HCT116 (cell line): ENCODE measurements around the gene TEAD1.

ENCODE experiments used
- POLR2A ChIP-seq: IDR thresholded peaks from 2 replicates; pipeline ENCODE4 v1.7.0; 2011; ENCODE audit warnings: borderline replicate concordance; ENCODE audit not compliant: insufficient read depth, insufficient read length; ENCODE audit errors: extremely low read depth
- ZNF274 ChIP-seq: fragments of 200-500 bp; sonication (Bioruptor generic); IDR thresholded peaks from 2 replicates; pipeline ENCODE4 v1.6.1; 2014; ENCODE audit warnings: mild to moderate bottlenecking, low read depth, low read length, inconsistent platforms
- TF ChIP-seq, protein P1 (sequence below), 3 experiments: fragments of 200-600 bp in 1 of 3; sonication (generic) in 1 of 3; IDR thresholded peaks in 2 of 3; conservative IDR thresholded peaks in 1 of 3; 2 replicates each; pipeline ENCODE4 v1.5.1; 2012 to 2017; ENCODE audit warnings: low read depth in 2 of 3, low read length in 2 of 3, antibody characterized with exemption in 1 of 3, borderline replicate concordance in 1 of 3, control low read depth in 1 of 3, mild to moderate bottlenecking in 1 of 3, mixed read lengths in 1 of 3, mixed run types in 1 of 3, moderate library complexity in 1 of 3; ENCODE audit not compliant: insufficient read depth in 1 of 3
- TF ChIP-seq, protein P2 (sequence below): IDR thresholded peaks from 2 replicates; pipeline ENCODE4 v1.6.1; 2012; ENCODE audit warnings: low read depth

DNA sequence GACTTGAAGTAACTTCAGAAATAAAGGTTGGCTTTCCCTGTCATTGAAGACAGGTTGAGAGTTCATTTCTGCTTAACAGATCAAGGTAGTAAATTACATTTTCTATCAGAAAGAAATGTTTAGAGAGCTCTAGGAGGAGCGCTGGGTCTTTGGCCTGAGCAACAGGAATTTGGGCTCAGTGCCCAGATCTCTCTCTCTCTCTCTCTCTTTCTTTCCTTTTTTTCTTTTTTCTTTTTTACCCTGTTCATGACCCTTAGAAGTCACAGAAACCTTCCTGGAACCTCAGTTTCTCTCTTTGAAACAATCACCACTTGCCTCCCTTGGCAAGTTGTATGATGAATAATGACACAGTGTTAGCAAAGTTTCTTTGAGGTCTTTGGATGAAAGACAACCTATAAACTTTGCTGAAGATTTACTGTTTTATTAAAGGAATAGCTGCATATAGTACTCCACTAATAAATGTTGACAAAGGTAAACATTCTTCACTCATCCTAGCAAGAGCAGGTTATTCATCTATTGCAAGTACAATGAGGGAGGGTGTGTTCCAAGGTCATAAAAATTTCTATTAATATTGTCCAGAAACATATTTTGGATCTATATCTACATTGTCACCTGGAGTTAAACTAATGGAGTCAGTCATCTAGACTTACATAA, 299.4 kb downstream of the TEAD1 start:
- TF ChIP-seq, protein P1, sequence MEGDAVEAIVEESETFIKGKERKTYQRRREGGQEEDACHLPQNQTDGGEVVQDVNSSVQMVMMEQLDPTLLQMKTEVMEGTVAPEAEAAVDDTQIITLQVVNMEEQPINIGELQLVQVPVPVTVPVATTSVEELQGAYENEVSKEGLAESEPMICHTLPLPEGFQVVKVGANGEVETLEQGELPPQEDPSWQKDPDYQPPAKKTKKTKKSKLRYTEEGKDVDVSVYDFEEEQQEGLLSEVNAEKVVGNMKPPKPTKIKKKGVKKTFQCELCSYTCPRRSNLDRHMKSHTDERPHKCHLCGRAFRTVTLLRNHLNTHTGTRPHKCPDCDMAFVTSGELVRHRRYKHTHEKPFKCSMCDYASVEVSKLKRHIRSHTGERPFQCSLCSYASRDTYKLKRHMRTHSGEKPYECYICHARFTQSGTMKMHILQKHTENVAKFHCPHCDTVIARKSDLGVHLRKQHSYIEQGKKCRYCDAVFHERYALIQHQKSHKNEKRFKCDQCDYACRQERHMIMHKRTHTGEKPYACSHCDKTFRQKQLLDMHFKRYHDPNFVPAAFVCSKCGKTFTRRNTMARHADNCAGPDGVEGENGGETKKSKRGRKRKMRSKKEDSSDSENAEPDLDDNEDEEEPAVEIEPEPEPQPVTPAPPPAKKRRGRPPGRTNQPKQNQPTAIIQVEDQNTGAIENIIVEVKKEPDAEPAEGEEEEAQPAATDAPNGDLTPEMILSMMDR (IDR thresholded peaks at IDR 0.05 in 2 of 3, conservative IDR thresholded peaks at IDR 0.05 in 1 of 3; ENCODE audit: borderline replicate concordance in 1 of 3, insufficient read depth in 1 of 3, low read depth in 2 of 3, low read length in 2 of 3), result no peak
- TF ChIP-seq POLR2A (no peak), ZNF274 (no peak)
- TF ChIP-seq, protein P2, sequence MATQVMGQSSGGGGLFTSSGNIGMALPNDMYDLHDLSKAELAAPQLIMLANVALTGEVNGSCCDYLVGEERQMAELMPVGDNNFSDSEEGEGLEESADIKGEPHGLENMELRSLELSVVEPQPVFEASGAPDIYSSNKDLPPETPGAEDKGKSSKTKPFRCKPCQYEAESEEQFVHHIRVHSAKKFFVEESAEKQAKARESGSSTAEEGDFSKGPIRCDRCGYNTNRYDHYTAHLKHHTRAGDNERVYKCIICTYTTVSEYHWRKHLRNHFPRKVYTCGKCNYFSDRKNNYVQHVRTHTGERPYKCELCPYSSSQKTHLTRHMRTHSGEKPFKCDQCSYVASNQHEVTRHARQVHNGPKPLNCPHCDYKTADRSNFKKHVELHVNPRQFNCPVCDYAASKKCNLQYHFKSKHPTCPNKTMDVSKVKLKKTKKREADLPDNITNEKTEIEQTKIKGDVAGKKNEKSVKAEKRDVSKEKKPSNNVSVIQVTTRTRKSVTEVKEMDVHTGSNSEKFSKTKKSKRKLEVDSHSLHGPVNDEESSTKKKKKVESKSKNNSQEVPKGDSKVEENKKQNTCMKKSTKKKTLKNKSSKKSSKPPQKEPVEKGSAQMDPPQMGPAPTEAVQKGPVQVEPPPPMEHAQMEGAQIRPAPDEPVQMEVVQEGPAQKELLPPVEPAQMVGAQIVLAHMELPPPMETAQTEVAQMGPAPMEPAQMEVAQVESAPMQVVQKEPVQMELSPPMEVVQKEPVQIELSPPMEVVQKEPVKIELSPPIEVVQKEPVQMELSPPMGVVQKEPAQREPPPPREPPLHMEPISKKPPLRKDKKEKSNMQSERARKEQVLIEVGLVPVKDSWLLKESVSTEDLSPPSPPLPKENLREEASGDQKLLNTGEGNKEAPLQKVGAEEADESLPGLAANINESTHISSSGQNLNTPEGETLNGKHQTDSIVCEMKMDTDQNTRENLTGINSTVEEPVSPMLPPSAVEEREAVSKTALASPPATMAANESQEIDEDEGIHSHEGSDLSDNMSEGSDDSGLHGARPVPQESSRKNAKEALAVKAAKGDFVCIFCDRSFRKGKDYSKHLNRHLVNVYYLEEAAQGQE, result no peak
